ENCODE measurements around the gene COX4I1. TPM values are rescaled to one million over a fixed set of nuclear protein-coding genes. Genes with fewer than 3 reads are reported as not detected.

The COX4I1 gene
- total and polyA plus RNA-seq, 3 donors from 2014 or later = 263 to 467 (median 334) TPM

DNA sequence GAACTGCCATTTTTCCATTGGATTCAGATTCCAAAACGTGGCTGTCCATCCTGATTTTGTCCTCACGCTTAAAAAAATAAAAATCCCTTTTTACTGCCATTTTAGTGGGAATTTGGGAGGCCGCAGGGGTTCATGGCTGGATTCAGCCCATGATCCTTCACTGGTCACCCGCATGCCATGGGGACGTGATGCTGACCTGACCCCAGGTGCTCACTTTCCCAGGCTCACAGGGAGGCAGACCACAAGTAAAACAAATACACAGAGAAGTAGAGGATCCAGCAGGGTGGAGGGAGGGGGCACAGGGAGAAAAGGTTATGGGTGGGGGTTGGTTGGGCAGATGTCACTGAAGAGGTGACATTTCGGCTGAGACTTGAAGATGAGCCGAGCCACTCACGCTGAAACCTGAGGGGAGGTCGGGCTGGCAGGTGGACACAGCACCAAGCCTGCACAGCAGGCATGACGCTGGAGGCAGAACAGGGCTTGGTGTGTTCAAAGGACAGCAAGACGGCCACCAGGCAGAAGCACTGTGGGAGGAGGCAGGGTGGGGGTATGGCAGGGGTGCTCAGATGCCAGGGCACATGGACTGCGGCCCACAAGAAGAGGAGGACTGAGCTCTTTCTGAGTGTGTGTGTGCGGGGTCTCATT lies 10.7 kb downstream of the COX4I1 start:
- Histone ChIP-seq H3K36me3 (ENCODE audit: low read depth, missing control alignments) (no peaks in the 10 kb centered on the region), H3K4me3 (no peak overlapping the region), H3K27ac (no peak overlapping the region), H3K4me1 (no peaks in the 10 kb centered on the region), H3K9me3 (no peaks in the 10 kb centered on the region), H3K27me3 (no peaks in the 10 kb centered on the region)
- TF ChIP-seq, protein P1, sequence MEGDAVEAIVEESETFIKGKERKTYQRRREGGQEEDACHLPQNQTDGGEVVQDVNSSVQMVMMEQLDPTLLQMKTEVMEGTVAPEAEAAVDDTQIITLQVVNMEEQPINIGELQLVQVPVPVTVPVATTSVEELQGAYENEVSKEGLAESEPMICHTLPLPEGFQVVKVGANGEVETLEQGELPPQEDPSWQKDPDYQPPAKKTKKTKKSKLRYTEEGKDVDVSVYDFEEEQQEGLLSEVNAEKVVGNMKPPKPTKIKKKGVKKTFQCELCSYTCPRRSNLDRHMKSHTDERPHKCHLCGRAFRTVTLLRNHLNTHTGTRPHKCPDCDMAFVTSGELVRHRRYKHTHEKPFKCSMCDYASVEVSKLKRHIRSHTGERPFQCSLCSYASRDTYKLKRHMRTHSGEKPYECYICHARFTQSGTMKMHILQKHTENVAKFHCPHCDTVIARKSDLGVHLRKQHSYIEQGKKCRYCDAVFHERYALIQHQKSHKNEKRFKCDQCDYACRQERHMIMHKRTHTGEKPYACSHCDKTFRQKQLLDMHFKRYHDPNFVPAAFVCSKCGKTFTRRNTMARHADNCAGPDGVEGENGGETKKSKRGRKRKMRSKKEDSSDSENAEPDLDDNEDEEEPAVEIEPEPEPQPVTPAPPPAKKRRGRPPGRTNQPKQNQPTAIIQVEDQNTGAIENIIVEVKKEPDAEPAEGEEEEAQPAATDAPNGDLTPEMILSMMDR (IDR thresholded peaks at IDR 0.05) = no peak
- no peak for TF ChIP-seq POLR2A (IDR thresholded peaks at IDR 0.05)
- WGBS, 2 donors = 82 to 84% methylated on average over 13 of the region's 13 CpGs
- intact Hi-C loops (cut with DNase I; ENCODE audit: low total_unique reads) = no loop called here
- no peak for DNase-seq

DNA sequence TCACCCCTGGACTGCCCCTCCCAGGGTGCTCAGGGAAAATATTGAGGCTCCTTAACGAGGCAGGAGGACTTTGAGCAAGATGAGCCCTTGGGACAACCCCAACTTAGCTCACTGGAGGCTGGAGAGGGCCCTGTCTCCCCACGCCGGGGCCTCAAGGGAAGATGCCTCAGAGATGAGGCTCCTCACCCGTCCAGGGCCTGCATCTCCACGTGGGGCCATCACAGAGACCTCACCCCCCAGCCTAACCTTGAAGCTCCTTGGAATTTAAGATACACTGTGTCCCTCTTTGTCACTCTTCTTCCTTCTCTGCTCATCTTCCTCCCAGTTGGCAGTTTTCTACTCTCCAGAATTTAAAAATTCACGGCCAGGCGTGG lies 11.2 kb downstream of the COX4I1 start:
- intact Hi-C loops (cut with DNase I; ENCODE audit: low total_unique reads) = no loop called here
- H3K4me3 ChIP-seq = no peak overlapping the region
- no peak overlapping the region for H3K27ac ChIP-seq
- H3K36me3 ChIP-seq (ENCODE audit: low read depth, missing control alignments) = no peaks in the 10 kb centered on the region
- no peaks in the 10 kb centered on the region for H3K9me3 ChIP-seq
- no peak for DNase-seq
- 75 to 93% methylated on average over 5 to 7 of the region's 7 CpGs for WGBS, 2 donors
- H3K4me1 ChIP-seq = no peaks in the 10 kb centered on the region
- no peaks in the 10 kb centered on the region for H3K27me3 ChIP-seq
- TF ChIP-seq, protein P1 (IDR thresholded peaks at IDR 0.05) = no peak
- TF ChIP-seq POLR2A (IDR thresholded peaks at IDR 0.05) = no peak

DNA sequence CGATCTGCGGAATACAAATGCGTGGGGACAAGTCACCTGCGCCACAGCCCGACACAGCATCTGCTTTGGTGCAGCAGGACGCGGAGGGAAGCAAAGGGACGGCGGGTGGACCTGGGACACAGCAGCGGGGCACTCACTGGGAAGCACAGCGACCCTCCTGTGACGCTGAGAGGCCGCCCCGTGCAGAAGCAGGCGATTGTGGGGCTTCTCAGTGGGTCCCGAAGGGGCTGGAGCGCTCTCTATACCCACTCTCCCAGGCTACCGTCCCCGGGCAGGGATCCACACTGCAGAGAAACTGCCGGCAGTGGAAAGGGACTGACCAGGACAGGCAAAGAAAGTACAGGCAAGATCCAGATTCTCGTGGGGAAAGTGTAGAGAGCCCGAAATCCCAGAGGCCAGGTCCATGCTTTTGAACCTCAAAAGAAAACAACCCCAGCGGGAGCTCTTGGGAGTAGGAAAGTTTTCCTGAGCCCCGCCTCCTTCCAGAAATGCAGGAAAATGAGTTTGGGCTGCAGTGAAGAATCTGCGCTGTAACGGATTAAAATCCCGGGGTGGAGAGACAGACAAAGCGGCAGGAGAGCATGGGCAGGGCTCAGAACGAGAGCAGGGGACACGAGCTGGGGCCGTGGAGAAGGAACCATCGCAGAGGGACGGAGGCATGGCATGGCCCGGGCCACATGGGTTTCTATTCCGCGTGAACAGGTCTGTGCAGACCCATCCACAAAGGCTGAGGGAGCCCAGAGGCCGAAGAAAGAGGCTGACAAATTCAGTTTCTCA lies 12.7 kb downstream of the COX4I1 start:
- Histone ChIP-seq H3K4me1 (no peaks in the 10 kb centered on the region), H3K36me3 (ENCODE audit: low read depth, missing control alignments) (no peaks in the 10 kb centered on the region), H3K4me3 (no peak overlapping the region), H3K27me3 (no peaks in the 10 kb centered on the region), H3K27ac (no peak overlapping the region), H3K9me3 (no peaks in the 10 kb centered on the region)
- TF ChIP-seq, protein P1 (IDR thresholded peaks at IDR 0.05) = no peak
- no peak for TF ChIP-seq POLR2A (IDR thresholded peaks at IDR 0.05)
- no peak for DNase-seq
- intact Hi-C loops (cut with DNase I; ENCODE audit: low total_unique reads) = no loop called here
- 29 to 39% methylated on average over 29 to 37 of the region's 37 CpGs for WGBS, 2 donors

DNA sequence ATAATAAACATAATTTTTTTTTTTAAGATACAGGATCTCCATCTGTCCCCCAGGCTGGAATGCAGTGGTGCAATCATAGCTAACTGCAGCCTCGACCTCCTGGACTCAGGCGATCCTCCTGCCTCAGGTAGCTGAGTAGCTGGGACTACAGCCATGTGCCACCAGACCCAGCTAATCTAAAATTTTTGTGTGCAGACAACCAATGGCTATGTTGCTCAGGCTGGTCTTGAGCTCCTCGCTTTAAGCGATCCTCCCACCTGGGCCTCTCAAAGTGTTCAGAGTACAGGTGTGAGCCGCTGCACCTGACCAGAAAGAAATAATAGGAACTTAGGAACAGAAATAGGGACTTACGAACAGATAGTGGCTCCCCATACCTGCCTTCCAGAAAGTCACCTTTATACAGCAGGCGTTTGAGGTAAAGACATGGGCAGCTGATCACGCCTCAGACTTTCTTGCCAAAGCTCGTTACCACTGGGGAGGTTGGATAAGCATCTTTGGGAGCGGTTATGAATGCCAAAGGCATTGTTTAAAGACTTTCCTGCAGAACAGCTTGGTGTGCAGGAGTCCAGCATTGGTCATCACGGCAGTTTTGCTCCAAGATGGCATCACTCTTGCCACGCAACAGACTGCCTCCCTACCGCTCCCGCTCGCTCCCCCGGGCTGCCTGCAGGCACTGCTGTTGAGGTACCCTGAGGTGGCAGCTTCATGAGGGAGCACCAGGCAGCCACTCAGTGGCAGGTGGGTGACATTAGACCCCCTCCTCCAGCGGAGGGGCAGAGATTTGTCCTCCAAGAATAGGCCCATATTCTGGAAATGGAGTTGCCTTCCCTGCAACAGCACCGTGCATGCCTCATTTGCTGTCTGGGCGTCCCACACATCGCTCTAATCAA lies 13.6 kb downstream of the COX4I1 start:
- no peak overlapping the region for H3K4me3 ChIP-seq
- no peaks in the 10 kb centered on the region for H3K36me3 ChIP-seq (ENCODE audit: low read depth, missing control alignments)
- H3K4me1 ChIP-seq = no peaks in the 10 kb centered on the region
- intact Hi-C loops (cut with DNase I; ENCODE audit: low total_unique reads) = no loop called here
- 75 to 88% methylated on average over 12 to 20 of the region's 20 CpGs for WGBS, 2 donors
- no peaks in the 10 kb centered on the region for H3K9me3 ChIP-seq
- H3K27ac ChIP-seq = no peak overlapping the region
- H3K27me3 ChIP-seq = no peaks in the 10 kb centered on the region
- no peak for DNase-seq
- TF ChIP-seq POLR2A (IDR thresholded peaks at IDR 0.05) = no peak
- TF ChIP-seq, protein P1 (IDR thresholded peaks at IDR 0.05) = no peak
